ENCODE results near the gene SATB1. TPM values are rescaled to one million over a fixed set of nuclear protein-coding genes. Genes with fewer than 3 reads are reported as not detected.
A peak's percentile ranks its signal among the peaks of the same experiment; 100 is the strongest.

SATB1 gene
- total RNA-seq, 1 donor from 2014 or later, result 81.4 TPM

- H3K4me1 Mint-ChIP-seq, result peaks cover 38% of the 10 kb centered on the region
- TF ChIP-seq CTCF (IDR thresholded peaks at IDR 0.05; ENCODE audit: unreplicated experiment), result no peak
- H3K4me3 Mint-ChIP-seq, result peak overlapping the region; percentile 88
- no peak for DNase-seq (ENCODE audit: low spot score in 2 of 2, unreplicated experiment in 2 of 2)
- H3K9me3 Mint-ChIP-seq, result no peaks in the 10 kb centered on the region
- no peak overlapping the region for H3K27ac Mint-ChIP-seq
- H3K27me3 Mint-ChIP-seq (ENCODE audit: low read depth), result peaks cover 46% of the 10 kb centered on the region
- H3K36me3 Mint-ChIP-seq, result no peaks in the 10 kb centered on the region
Observed at GRCh38 chr3:18442756-18443664, 17.9 kb upstream of the SATB1 start.

- H3K4me3 Mint-ChIP-seq, result no peak overlapping the region
- H3K27ac Mint-ChIP-seq, result no peak overlapping the region
- H3K36me3 Mint-ChIP-seq, result no peaks in the 10 kb centered on the region
- TF ChIP-seq CTCF (IDR thresholded peaks at IDR 0.05; ENCODE audit: unreplicated experiment), result no peak
- no peaks in the 10 kb centered on the region for H3K9me3 Mint-ChIP-seq
- peaks cover 36% of the 10 kb centered on the region for H3K4me1 Mint-ChIP-seq
- no peak for DNase-seq (ENCODE audit: low spot score in 2 of 2, unreplicated experiment in 2 of 2)
- H3K27me3 Mint-ChIP-seq (ENCODE audit: low read depth), result peaks cover 43% of the 10 kb centered on the region
Observed at GRCh38 chr3:18441551-18441950, 16.4 kb upstream of the SATB1 start.

GRCh38 chr3:18440066-18440722, 15.1 kb upstream of the SATB1 start:
- H3K36me3 Mint-ChIP-seq, result no peaks in the 10 kb centered on the region
- no peaks in the 10 kb centered on the region for H3K9me3 Mint-ChIP-seq
- DNase-seq (ENCODE audit: low spot score in 2 of 2, unreplicated experiment in 2 of 2), result no peak
- no peak for TF ChIP-seq CTCF (IDR thresholded peaks at IDR 0.05; ENCODE audit: unreplicated experiment)
- peaks cover 25% of the 10 kb centered on the region for H3K4me1 Mint-ChIP-seq
- no peak overlapping the region for H3K27ac Mint-ChIP-seq
- no peak overlapping the region for H3K4me3 Mint-ChIP-seq
- peaks cover 37% of the 10 kb centered on the region for H3K27me3 Mint-ChIP-seq (ENCODE audit: low read depth)

- Mint-ChIP-seq H3K4me3 (no peak overlapping the region), H3K4me1 (peaks cover 25% of the 10 kb centered on the region), H3K27me3 (ENCODE audit: low read depth) (peaks cover 37% of the 10 kb centered on the region), H3K9me3 (no peaks in the 10 kb centered on the region), H3K27ac (no peak overlapping the region), H3K36me3 (no peaks in the 10 kb centered on the region)
- TF ChIP-seq CTCF (IDR thresholded peaks at IDR 0.05; ENCODE audit: unreplicated experiment), result no peak
- no peak for DNase-seq (ENCODE audit: low spot score in 2 of 2, unreplicated experiment in 2 of 2)
Observed at GRCh38 chr3:18439281-18439680, 14.1 kb upstream of the SATB1 start.

GRCh38 chr3:18438586-18438985, 13.4 kb upstream of the SATB1 start:
- no peak overlapping the region for H3K27ac Mint-ChIP-seq
- peaks cover 19% of the 10 kb centered on the region for H3K4me1 Mint-ChIP-seq
- H3K27me3 Mint-ChIP-seq (ENCODE audit: low read depth), result peaks cover 30% of the 10 kb centered on the region
- DNase-seq (ENCODE audit: low spot score in 2 of 2, unreplicated experiment in 2 of 2), result no peak
- no peak for TF ChIP-seq CTCF (IDR thresholded peaks at IDR 0.05; ENCODE audit: unreplicated experiment)
- no peak overlapping the region for H3K4me3 Mint-ChIP-seq
- H3K9me3 Mint-ChIP-seq, result no peaks in the 10 kb centered on the region
- H3K36me3 Mint-ChIP-seq, result no peaks in the 10 kb centered on the region

Data from mesothelial cell of epicardium (in vitro differentiated cells).